UCSD-AML1 (cell line): ENCODE data around the gene C1orf116.

Experiments
- DNase-seq: peaks from one replicate; lab custom pipeline; 2025; ENCODE audit not compliant: unreplicated experiment; lab: John Stamatoyannopoulos, UW

C1orf116 gene

DNA sequence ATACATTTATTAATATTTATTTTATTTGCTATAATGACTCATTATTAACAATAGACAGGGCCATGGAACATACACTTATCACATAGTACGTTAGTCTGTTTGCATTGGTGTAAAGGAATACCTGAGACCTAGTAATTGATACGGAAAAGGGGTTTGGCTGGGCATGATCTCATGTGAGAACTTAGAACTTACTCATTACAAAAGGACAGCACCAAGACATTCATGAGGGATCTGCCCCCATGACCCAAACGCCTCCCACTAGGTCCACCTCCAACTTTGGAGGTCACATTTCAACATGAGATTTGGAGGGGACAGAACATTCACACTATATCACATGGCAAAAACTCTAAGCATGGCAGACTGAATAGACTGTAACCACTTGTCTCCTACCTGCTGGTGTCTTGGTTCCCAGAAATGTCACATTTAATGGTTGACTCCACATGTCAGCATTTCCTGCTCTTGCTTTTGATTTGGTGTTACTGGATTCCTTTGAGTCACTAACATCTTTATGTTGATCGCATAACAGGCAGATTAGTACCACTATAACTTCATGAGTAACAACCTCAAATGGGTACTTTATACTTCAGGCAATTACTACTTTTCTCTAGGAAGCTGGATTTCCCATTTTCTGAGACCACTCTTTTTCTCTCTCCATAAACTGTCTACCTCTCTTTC is 3.5 kb upstream of the C1orf116 start:
- DNase-seq, result no peak

- DNase-seq, result no peak
Measured at GRCh38 chr1:207034998-207035397, 2.4 kb upstream of the C1orf116 start.

GRCh38 chr1:207034208-207034607 is 1.7 kb upstream of the C1orf116 start:
- no peak for DNase-seq

GRCh38 chr1:207033302-207033701 is 746 bp upstream of the C1orf116 start:
- DNase-seq, result no peak

DNA sequence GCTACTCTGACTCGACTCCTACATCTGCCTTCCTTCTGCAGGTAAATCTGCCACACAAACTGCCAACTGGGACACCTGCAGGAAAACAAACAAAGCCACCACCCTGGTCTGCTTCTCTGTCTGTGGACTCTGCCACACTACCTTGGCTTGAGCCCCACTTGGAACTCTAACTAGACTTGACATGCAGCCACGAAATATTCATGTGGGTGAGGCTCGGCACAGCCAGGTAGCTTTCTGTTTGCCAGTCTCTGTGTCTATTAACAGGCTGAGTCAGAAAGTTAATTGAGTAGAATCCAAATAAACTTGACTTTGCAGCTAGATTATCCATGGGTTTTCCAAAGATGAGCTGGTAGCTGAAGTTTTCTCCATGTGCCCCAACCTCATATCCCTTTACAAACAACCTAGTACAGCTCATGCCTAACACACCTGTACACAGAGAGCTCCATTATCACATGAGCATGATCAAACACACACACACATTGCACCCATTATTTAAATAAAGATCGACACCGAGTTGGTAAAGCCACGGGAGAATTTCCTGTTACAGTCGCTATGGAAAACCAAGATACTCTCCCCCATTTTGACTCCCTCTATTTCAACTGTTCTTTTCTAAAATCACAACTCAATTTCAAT is 808 bp downstream of the C1orf116 start:
- DNase-seq, result no peak

DNA sequence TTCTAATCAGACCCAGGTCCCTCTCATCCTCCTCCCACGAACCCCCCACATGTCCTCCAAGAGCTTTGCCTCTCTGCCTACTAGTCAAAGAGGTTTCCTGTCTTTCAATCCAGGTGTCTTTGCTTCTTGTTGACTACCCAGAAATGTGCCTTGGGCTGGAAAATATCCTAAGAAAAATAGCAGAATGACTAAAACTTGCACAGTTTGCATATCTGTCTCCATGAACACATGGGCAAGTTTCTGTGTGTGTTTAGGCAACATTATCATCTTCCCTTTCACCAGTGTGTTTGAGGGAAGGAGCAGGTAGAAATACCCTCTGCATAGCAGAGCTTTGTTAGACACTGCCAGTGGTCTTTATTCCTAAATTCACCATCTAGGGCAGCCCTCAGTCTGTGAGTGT is 1.5 kb downstream of the C1orf116 start:
- DNase-seq, result no peak

GRCh38 chr1:207030522-207031009 is 2.0 kb downstream of the C1orf116 start:
- DNase-seq, result no peak

DNA sequence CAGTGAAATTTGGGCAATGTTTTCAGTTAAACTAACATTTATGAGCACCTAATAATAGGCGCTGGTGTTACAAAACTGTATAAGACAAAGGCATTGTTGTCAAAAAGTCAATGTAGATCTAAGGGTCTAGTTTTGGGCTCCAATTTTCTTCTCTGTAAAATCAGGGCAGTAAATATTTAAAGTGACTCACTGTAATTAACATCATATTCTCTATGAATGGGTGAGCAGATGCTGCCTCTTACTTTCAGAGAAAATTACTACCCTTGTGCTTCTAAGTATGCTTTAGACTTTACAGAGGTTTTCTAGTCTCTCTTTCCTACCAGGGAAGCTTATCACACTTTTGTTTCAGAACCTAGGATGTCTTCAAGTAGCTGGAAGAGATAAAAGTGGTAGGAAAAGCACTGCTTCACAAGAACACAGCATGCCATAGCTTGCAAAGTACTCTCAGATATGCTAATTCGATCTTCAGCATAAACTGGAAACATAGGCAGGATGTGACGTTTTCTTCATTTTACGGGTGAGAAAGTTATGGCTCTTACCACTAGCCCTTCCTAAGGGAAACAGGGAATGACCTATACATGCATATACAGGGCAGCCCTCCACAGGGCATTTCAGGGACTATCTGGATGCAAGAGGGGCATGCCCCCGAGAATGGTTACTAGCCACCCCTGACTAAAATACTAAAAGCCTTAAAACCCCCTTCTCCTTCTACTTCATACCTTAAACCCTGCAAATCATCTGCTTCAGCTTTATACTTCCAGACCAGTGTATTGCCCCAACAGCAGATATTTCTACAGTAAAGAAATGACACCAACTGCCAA is 2.6 kb downstream of the C1orf116 start:
- no peak for DNase-seq

GRCh38 chr1:207028884-207029650 is 3.5 kb downstream of the C1orf116 start:
- DNase-seq, result no peak

- no peak for DNase-seq
Measured at GRCh38 chr1:207027921-207028320, 4.6 kb downstream of the C1orf116 start.

- no peak for DNase-seq
Measured at GRCh38 chr1:207027206-207027777, 5.3 kb downstream of the C1orf116 start.

GRCh38 chr1:207026104-207026534 is 6.4 kb downstream of the C1orf116 start:
- DNase-seq, result no peak

DNA sequence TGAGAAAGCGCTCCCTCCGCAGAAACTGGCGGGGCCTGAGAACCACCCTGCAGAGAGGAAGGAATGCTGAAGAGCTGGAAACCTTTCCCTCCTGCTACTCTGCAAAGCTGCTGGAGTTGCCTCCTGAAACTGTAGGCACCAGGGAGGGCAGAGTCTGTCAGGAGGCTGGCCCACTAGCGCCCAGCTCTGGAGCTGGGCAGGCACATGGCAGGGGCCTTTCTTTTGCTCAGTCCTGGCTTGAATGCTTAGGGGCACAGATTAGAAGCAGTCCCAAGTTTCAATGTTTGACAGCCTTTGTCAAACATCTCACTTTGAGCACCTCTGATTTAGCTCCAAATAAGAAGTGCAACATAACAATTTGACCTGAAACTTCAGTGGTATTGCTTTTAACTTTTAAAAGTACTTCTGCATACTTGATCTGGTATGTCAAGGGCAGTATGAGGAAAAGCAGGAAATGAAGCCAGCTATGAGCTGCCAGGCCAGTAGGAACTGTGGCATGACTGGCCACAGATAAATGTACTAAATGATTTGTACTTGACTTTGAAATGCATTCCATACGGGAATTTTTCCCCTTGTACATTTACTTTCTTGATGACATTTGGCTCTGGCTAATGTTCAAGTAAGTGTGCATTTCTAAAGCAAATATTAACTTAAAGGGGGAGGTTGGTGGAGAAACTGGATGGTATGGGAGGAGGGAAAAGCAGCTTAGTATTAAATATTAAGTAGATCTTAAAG is 7.2 kb downstream of the C1orf116 start:
- DNase-seq, result peak; percentile 82

DNA sequence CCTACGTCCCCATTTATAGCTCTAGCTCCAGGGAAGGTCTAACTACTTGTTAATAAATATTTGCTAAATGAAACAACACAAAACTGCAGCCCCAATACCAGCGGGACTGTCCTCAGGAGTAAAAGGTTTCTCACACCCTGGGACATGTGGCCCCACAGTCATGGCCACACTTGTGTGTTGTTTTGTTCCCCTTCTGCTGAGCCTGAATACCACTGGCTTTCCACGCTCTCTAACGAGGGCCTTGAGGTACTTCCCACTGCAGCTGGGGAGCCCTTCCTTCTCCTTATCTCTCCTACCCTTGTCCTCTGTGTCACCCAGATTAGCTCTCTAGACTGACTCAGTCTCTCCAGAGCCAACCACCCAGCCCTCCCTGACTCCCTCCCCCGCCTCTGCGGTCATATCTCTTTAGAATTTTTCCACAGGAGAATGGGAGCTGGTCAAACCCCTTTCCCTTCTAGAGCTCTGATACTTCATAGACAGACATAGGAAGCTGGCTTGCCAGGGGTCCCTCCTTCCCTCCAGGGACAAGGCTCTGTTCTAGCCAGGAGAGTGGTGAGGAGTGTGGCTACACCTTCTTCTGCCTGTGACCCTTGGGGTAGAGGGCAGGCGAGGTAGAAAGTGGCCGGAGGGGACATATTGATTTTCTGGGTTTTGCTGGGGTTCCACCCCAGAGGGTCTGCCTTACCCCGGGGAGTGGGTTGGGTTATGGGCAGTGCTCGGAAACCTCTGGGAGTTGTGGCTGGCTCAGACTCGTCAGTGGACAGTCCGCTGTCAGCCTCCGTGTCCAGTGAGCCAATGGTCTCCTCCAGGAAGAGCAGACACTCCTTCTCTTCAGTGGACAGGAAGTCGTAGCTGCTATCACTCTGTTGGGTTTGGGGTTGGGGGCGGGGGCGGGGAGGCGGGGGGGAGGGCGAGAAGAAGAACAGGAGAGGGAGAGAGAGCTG is 8.1 kb downstream of the C1orf116 start:
- DNase-seq, result peak; percentile 90

- DNase-seq, result no peak
Measured at GRCh38 chr1:207022996-207023679, 9.4 kb downstream of the C1orf116 start.

DNA sequence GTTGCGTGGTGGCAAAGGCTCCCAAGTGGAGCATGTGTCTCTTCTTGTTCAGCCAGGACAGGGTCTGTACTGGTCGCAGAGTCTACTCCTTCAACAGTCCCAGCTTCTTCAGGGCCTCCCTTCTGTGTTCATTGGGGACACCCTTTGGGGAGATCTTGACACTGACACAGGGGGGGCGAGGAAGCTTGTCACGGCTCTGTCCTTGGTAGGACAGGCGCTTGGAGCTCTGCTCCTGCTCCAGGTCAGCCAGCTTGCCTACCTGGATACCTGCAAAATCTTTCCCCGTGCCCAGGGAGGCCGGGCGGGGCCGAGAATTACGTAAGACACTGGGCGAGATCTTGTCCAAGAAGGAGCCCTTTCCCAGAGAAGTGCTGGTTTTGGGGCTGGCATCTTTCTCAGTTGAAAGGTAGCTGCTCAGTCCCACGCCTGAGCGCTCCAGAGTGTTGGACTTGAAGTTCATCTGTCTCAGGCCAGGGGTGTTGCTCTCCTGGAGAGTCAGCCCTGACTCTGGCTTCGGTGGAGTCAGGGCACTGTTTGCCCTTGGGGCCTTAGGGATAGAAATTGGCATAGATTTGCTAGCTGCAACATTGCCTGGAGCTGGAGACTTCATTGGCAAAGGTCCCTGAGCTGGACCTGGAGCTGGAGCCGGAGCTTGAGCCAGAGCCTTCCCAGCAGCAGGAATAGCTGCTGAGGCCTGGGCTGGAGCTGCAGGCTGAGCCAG is 10.5 kb downstream of the C1orf116 start:
- no peak for DNase-seq

- peak; percentile 68 for DNase-seq
Measured at GRCh38 chr1:207021139-207021861, 11.3 kb downstream of the C1orf116 start.
